HEK293 (cell line): Measurements from ENCODE around the gene CLASP1.

Experiments used
- HOXA7 ChIP-seq: sonication (generic); formaldehyde crosslinking; IDR thresholded peaks from 2 replicates; pipeline ENCODE4 v1.8.1; 2022; ENCODE audit warnings: missing genetic modification reagents, borderline replicate concordance
- KLF16 ChIP-seq: fragments of 450-650 bp; formaldehyde crosslinking; IDR thresholded peaks from 2 replicates; pipeline ENCODE4 v1.5.1; 2017; ENCODE audit warnings: missing biosample characterization, missing genetic modification characterization
- YY1 ChIP-seq: fragments of 450-650 bp; formaldehyde crosslinking; IDR thresholded peaks from 2 replicates; pipeline ENCODE4 v1.5.1; 2018; ENCODE audit warnings: missing biosample characterization, missing genetic modification characterization
- ZNF138 ChIP-seq: fragments of 450-650 bp; formaldehyde crosslinking; IDR thresholded peaks from 2 replicates; pipeline ENCODE4 v1.5.1; 2016; ENCODE audit warnings: missing biosample characterization, missing genetic modification characterization, borderline replicate concordance
- ZNF184 ChIP-seq: fragments of 450-650 bp; IDR thresholded peaks from 2 replicates; pipeline ENCODE4 v1.5.1; 2018; ENCODE audit warnings: missing biosample characterization, mild to moderate bottlenecking, missing genetic modification characterization
- ZSCAN23 ChIP-seq: fragments of 450-650 bp; formaldehyde crosslinking; IDR thresholded peaks from 2 replicates; pipeline ENCODE4 v1.5.1; 2016; ENCODE audit warnings: missing biosample characterization, missing genetic modification characterization
- TF ChIP-seq, protein P1 (sequence below): fragments of 450-650 bp; formaldehyde crosslinking; IDR thresholded peaks from 2 replicates; pipeline ENCODE4 v1.5.1; 2016; ENCODE audit warnings: missing biosample characterization, missing genetic modification characterization
- TF ChIP-seq, protein P2 (sequence below): fragments of 450-650 bp; formaldehyde crosslinking; IDR thresholded peaks from 2 replicates; pipeline ENCODE4 v1.5.1; 2017; ENCODE audit warnings: missing biosample characterization, missing genetic modification characterization

GRCh38 chr2:121532894-121533293 is 116.4 kb downstream of the CLASP1 start:
- TF ChIP-seq, protein P1, sequence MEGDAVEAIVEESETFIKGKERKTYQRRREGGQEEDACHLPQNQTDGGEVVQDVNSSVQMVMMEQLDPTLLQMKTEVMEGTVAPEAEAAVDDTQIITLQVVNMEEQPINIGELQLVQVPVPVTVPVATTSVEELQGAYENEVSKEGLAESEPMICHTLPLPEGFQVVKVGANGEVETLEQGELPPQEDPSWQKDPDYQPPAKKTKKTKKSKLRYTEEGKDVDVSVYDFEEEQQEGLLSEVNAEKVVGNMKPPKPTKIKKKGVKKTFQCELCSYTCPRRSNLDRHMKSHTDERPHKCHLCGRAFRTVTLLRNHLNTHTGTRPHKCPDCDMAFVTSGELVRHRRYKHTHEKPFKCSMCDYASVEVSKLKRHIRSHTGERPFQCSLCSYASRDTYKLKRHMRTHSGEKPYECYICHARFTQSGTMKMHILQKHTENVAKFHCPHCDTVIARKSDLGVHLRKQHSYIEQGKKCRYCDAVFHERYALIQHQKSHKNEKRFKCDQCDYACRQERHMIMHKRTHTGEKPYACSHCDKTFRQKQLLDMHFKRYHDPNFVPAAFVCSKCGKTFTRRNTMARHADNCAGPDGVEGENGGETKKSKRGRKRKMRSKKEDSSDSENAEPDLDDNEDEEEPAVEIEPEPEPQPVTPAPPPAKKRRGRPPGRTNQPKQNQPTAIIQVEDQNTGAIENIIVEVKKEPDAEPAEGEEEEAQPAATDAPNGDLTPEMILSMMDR = no peak
- TF ChIP-seq, protein P2, sequence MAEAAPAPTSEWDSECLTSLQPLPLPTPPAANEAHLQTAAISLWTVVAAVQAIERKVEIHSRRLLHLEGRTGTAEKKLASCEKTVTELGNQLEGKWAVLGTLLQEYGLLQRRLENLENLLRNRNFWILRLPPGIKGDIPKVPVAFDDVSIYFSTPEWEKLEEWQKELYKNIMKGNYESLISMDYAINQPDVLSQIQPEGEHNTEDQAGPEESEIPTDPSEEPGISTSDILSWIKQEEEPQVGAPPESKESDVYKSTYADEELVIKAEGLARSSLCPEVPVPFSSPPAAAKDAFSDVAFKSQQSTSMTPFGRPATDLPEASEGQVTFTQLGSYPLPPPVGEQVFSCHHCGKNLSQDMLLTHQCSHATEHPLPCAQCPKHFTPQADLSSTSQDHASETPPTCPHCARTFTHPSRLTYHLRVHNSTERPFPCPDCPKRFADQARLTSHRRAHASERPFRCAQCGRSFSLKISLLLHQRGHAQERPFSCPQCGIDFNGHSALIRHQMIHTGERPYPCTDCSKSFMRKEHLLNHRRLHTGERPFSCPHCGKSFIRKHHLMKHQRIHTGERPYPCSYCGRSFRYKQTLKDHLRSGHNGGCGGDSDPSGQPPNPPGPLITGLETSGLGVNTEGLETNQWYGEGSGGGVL (tag by site-specific recombination) = no peak
- no peak for TF ChIP-seq HOXA7 (CRISPR knock-in tag)
- TF ChIP-seq ZNF184 = no peak
- TF ChIP-seq YY1 (tag by site-specific recombination) = no peak
- TF ChIP-seq KLF16 (tag by site-specific recombination) = no peak
- TF ChIP-seq ZSCAN23 (tag by site-specific recombination) = no peak
- no peak for TF ChIP-seq ZNF138
